ENCODE results near the gene GLRX.

DNA sequence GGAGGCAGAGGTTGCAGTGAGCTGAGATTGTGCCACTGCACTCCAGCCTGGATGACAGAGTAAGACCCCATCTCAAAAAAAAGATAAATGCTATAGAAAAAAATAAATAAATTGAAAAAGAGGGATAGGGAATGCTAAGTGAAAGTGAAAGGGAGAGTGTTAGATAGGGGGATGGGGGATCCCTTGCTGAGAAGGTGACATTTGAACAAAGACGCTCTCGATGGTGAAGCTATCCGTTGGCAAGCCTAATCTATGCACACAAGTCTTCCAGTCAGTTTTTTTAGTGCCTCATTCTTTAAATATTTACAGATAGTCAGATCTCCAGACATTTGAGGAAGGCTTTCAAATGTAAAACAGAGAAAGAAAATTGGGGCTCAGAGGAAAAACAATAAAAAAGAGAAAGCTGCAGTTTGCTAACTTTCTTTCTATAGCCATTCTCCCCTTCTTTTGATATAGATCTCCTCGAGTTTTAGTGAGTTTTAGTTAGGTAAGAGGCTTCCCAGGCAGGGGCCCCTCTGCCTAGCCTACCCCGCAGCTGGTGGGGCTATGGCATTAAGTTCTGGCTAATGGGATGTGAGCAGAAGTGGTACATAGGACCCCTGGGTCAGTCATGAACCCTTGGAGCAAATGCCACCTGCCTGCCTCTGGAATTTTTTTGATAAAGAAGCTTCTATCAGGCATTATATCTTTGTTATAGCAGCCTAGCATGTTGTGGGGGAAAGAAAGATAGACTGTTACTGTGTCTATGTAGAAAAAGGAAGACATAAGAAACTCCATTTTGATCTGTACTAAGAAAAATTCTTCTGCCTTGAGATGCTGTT, 12.0 kb downstream of the GLRX start:
- TF ChIP-seq, protein P1, sequence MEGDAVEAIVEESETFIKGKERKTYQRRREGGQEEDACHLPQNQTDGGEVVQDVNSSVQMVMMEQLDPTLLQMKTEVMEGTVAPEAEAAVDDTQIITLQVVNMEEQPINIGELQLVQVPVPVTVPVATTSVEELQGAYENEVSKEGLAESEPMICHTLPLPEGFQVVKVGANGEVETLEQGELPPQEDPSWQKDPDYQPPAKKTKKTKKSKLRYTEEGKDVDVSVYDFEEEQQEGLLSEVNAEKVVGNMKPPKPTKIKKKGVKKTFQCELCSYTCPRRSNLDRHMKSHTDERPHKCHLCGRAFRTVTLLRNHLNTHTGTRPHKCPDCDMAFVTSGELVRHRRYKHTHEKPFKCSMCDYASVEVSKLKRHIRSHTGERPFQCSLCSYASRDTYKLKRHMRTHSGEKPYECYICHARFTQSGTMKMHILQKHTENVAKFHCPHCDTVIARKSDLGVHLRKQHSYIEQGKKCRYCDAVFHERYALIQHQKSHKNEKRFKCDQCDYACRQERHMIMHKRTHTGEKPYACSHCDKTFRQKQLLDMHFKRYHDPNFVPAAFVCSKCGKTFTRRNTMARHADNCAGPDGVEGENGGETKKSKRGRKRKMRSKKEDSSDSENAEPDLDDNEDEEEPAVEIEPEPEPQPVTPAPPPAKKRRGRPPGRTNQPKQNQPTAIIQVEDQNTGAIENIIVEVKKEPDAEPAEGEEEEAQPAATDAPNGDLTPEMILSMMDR (IDR thresholded peaks at IDR 0.05; ENCODE audit: insufficient read depth, low read length, poor library complexity, severe bottlenecking): no peak
- TF ChIP-seq EZH2phosphoT487 (conservative IDR thresholded peaks at IDR 0.05; ENCODE audit: low read length): no peak
